GM12891 (cell line): ENCODE results near the gene CMPK2. TPM values are rescaled to one million over a fixed set of nuclear protein-coding genes. Genes with fewer than 3 reads are reported as not detected.
"Not testable (repeated sequence)": the region's sequence is repeated elsewhere in the genome, so short reads cannot be mapped to it uniquely, and the experiment has no call there.

ENCODE experiments used
- DNase-seq: peaks from one replicate; pipeline ENCODE4 v3.0.0; 2011; ENCODE audit warnings: low spot score; ENCODE audit not compliant: insufficient read length
- FAIRE-seq: peaks from 2 replicates; lab custom pipeline; 2011; peaks lifted over from hg19 to GRCh38; lab: Jason Lieb, UNC
- PAX5 ChIP-seq: IDR thresholded peaks from 2 replicates; pipeline ENCODE4 v1.6.1; 2011; ENCODE audit warnings: low read length, moderate library complexity, mild to moderate bottlenecking; ENCODE audit not compliant: insufficient read depth, severe bottlenecking
- POLR2A ChIP-seq: IDR thresholded peaks from 2 replicates; pipeline ENCODE4 v1.6.1; 2011; ENCODE audit warnings: low read depth, low read length, control low read depth
- POLR2AphosphoS5 ChIP-seq: IDR thresholded peaks from 2 replicates; pipeline ENCODE4 v1.6.1; 2011; ENCODE audit warnings: low read depth, low read length, control low read depth
- POU2F2 ChIP-seq: IDR thresholded peaks from 2 replicates; pipeline ENCODE4 v1.6.1; 2011; ENCODE audit warnings: low read depth, mild to moderate bottlenecking, control low read depth, low read length, moderate library complexity
- SPI1 ChIP-seq: IDR thresholded peaks from 2 replicates; pipeline ENCODE4 v1.6.1; 2011; ENCODE audit warnings: low read depth, low read length, control low read depth
- TAF1 ChIP-seq: IDR thresholded peaks from 2 replicates; pipeline ENCODE4 v1.6.1; 2011; ENCODE audit warnings: low read depth, low read length, control low read depth
- polyA plus RNA-seq: library from polyadenylated mRNA; unstranded; fragments of >200 nt; gene quantifications from one replicate; pipeline ENCODE4 v1.2.1, GENCODE V29; 2012; ENCODE audit warnings: low read depth, missing spikeins, inconsistent platforms; ENCODE audit not compliant: missing spikeins

CMPK2 gene
- 3.6 TPM for polyA plus RNA-seq

DNA sequence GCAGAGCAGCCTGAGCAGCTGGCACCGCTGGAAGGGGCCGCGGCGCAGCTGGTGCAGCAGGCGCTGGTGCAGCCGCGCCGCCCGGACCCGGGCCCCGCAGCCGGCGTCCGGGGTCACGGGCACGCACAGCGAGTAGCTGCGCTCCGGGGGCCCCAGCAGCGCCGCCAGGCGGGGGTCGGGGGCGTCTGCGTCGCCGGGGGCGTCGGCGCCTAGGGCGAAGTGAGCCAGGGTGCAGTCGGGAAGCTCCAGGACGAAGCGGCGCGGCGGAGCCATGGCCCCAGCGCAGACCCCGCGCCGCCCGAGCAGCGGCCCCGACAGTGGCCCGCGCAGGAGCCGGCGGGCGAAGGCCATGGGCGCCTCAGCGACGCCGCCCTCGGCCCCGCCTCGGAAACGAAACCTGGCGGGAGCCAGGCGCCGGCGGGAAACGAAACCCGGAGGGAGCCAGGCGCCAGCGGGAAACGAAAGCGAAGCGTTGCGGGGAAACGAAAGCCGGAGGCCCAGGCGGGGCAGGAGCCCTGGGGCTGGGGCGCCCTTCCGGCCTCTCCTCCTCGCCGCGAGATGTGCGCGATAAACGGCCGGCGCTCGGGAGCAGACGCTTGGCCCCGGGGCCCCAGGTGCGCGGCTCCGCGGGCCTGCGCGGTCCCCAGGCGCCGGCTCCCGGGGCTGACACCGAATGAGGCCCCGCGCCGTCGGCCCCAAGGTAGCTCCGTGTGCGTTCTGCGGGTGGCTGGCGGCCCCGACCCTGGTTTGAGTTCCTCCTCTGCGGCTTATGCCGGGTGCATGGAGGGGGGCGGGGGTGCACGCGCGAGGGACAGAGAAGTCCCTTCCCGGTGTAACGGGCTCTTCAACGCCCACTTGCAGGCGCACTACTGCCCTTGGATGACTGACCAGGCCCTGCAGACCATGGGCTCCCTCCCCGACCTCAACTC, at the start of gene CMPK2:
Gene CMPK2 (minus strand): TSS at position 562 of the 929 bp plus-strand sequence. CDS start 211 bp downstream, at position 351.
- FAIRE-seq (peak; percentile 80), DNase-seq (peak; percentile 86)

GRCh38 chr2:6915399-6915798, 49.7 kb upstream of the CMPK2 start:
- TF ChIP-seq POLR2AphosphoS5 (no peak), POU2F2 (no peak), POLR2A (no peak), TAF1 (no peak), PAX5 (no peak), SPI1 (no peak)
- no peak for FAIRE-seq
- no peak for DNase-seq

More for the DNA sequence above, at the start of gene CMPK2:
- TF ChIP-seq PAX5, result no peak
- TF ChIP-seq SPI1, result 0 out of 2 replicates have a peak, but pooled peaks have one; percentile 21
- TF ChIP-seq POLR2AphosphoS5, result 0 out of 2 replicates have a peak, but pooled peaks have one; percentile 20

GRCh38 chr2:6914828-6915227, 49.1 kb upstream of the CMPK2 start:
- DNase-seq (no peak), FAIRE-seq (no peak)
- TF ChIP-seq SPI1 (no peak), POU2F2 (no peak), POLR2A (no peak), TAF1 (no peak), PAX5 (no peak), POLR2AphosphoS5 (no peak)

- DNase-seq, result no peak
- TF ChIP-seq PAX5 (no peak), POLR2A (no peak), POLR2AphosphoS5 (no peak), POU2F2 (no peak), SPI1 (no peak), TAF1 (no peak)
- no peak for FAIRE-seq
These were observed 47.9 kb upstream of the CMPK2 start for GRCh38 chr2:6913415-6914157.

GRCh38 chr2:6911721-6912120, 46.0 kb upstream of the CMPK2 start:
- TF ChIP-seq POLR2A, result no peak
- TF ChIP-seq POU2F2, result no peak
- TF ChIP-seq SPI1, result no peak
- no peak for TF ChIP-seq TAF1
- no peak for TF ChIP-seq PAX5
- TF ChIP-seq POLR2AphosphoS5, result no peak
- DNase-seq, result no peak
- FAIRE-seq, result peak; percentile 84

- DNase-seq (no peak), FAIRE-seq (no peak)
- TF ChIP-seq SPI1 (peak; percentile 91), POLR2A (no peak), POU2F2 (no peak; the same call in 1 of the 2 replicates)
These were observed 44.0 kb upstream of the CMPK2 start for GRCh38 chr2:6909431-6910385.

- FAIRE-seq, result peak; percentile 58
- DNase-seq, result no peak
- TF ChIP-seq POLR2AphosphoS5 (no peak), SPI1 (no peak), PAX5 (no peak), POLR2A (no peak), POU2F2 (no peak), TAF1 (no peak)
These were observed 42.6 kb upstream of the CMPK2 start for GRCh38 chr2:6908291-6908690.

DNA sequence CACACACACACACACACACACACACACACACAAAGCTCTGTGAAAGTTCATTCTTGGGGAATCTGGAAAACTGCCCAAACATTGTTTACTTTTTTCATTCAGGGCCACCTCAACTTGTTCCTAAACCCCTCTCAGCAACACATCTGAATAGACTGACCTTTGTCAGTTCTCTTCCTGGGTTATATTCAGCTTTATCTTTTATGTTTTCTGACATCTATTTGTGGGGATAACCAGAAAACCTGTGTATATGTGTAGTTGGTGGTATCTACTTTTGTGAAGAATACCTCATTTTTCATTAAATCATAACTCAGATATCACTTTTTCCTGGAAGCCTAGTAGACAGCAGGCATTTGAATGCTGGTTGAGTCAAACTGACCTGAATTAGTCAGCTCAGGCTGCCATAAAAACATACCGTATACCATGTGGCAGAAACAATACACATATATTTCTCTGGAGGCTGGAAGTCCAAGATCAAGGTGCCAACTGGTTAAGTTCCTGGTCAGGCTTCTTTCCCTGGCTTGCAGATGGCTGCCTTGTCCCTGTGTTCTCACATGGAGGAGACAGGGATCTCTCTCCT, 40.5 kb upstream of the CMPK2 start:
- FAIRE-seq (no peak), DNase-seq (no peak)
- TF ChIP-seq TAF1, result no peak
- TF ChIP-seq PAX5, result no peak
- no peak for TF ChIP-seq POLR2AphosphoS5
- TF ChIP-seq POLR2A, result no peak
- no peak for TF ChIP-seq SPI1
- no peak for TF ChIP-seq POU2F2

DNA sequence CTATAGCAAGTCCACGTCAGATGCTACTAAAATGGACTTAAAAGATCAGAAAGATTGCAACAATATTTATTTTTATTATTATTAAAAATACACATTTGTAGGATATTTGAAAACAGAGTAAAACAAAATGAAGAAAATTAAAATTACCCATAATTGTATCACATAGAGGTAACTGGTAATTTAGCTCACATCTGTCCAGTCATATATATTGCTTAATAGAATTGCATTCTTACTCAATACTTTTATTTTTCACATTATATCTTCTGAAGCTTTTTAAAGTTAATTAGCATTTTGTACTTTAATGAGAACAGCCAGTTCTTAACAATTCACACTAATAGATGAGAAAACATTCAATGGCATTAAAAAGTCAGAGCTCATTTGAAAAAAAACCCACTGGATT, 40.0 kb upstream of the CMPK2 start:
- no peak for FAIRE-seq
- TF ChIP-seq PAX5, result no peak
- no peak for TF ChIP-seq POLR2AphosphoS5

GRCh38 chr2:6902581-6902980, 36.9 kb upstream of the CMPK2 start:
- FAIRE-seq, result not testable (repeated sequence)

More for the DNA sequence above, 40.0 kb upstream of the CMPK2 start:
- DNase-seq, result no peak

More at GRCh38 chr2:6902581-6902980, 36.9 kb upstream of the CMPK2 start:
- not testable (repeated sequence) for DNase-seq
